Omental fat pad (tissue), 4 donors: ENCODE measurements around the gene MIA. TPM values are rescaled to one million over a fixed set of nuclear protein-coding genes. Genes with fewer than 3 reads are reported as not detected.
A peak's percentile ranks its signal among the peaks of the same experiment; 100 is the strongest.
"Not testable (repeated sequence)": the region's sequence is repeated elsewhere in the genome, so short reads cannot be mapped to it uniquely, and the experiment has no call there.

ENCODE experiments used
- ATAC-seq: fragments of 150-250 bp; one replicate; pipeline ENCODE4 v1.9.1; 2016; ENCODE audit warnings: mild to moderate bottlenecking, moderate library complexity; ENCODE audit not compliant: low FRiP score
- DNase-seq: peaks from one replicate; pipeline ENCODE4 v3.0.0-alpha.2; 2019; ENCODE audit warnings: low spot score
- total RNA-seq, 4 donors: library from RNA; depleted of rRNA; stranded (reverse); fragments of >200 nt; gene quantifications; one replicate each; pipeline ENCODE4 v1.1.0, GENCODE V29; 2016
- TF ChIP-seq, protein P1 (sequence below), 3 donors: fragments of 450-650 bp; IDR thresholded peaks; one replicate each; pipeline ENCODE4 v1.5.1; 2016 to 2017; ENCODE audit warnings: antibody characterized with exemption in 3 of 3, mild to moderate bottlenecking in 3 of 3, moderate library complexity in 2 of 3

Gene MIA
- total RNA-seq = not detected

GRCh38 chr19:40774916-40775631 lies at the start of gene MIA:
Gene MIA, plus strand, starts transcription at chr19:40775521. Its CDS starts 22 bp downstream, at chr19:40775543.
- DNase-seq (no peak), ATAC-seq (no peak)

GRCh38 chr19:40726279-40726678 lies 49.0 kb upstream of the MIA start:
- no peak for ATAC-seq
- no peak for DNase-seq
- TF ChIP-seq, protein P1, sequence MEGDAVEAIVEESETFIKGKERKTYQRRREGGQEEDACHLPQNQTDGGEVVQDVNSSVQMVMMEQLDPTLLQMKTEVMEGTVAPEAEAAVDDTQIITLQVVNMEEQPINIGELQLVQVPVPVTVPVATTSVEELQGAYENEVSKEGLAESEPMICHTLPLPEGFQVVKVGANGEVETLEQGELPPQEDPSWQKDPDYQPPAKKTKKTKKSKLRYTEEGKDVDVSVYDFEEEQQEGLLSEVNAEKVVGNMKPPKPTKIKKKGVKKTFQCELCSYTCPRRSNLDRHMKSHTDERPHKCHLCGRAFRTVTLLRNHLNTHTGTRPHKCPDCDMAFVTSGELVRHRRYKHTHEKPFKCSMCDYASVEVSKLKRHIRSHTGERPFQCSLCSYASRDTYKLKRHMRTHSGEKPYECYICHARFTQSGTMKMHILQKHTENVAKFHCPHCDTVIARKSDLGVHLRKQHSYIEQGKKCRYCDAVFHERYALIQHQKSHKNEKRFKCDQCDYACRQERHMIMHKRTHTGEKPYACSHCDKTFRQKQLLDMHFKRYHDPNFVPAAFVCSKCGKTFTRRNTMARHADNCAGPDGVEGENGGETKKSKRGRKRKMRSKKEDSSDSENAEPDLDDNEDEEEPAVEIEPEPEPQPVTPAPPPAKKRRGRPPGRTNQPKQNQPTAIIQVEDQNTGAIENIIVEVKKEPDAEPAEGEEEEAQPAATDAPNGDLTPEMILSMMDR (IDR thresholded peaks at IDR 0.05) = no peak

More at GRCh38 chr19:40774916-40775631, at the start of gene MIA:
- TF ChIP-seq, protein P1 (IDR thresholded peaks at IDR 0.05) = no peak

DNA sequence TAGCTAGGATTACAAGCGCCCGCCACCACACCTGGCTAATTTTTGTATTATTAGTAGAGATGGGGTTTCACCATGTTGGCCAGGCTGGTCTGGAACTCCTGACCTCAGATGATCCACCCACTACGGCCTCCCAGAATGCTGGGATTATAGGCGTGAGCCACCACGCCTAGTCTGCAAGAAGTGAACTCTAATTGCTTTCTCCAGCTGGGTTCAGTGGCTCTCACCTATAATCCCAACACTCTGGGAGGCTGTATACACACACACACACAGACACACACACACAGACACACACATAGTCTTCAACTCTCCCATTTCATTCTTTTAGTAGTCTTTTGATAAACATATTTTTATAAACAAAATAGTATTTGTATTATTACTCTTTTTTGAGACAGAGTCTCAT lies 45.3 kb upstream of the MIA start:
- ATAC-seq, DNase-seq: not testable (repeated sequence)

DNA sequence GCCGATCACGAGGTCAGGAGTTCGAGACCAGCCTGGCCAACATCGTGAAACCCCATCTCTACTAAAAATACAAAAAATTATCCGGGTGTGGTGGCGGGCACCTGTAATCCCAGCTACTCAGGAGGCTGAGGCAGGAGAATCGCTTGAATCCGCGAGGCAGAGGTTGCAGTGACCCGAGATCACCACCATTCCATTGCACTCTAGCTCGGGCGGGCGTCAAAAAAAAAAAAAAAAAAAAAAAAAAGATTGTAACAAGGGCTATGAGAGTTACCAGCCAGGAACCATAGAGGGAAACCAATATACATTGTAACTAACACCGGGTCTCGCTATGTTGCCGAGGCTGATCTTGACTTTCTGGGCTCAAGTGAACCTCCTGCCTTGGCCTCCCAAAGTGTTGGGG lies 43.0 kb upstream of the MIA start:
- ATAC-seq, DNase-seq: not testable (repeated sequence)

- peak; percentile 22 for ATAC-seq
- TF ChIP-seq, protein P1 (IDR thresholded peaks at IDR 0.05) = no peak
These were observed 42.2 kb upstream of the MIA start for GRCh38 chr19:40733149-40733548.

DNA sequence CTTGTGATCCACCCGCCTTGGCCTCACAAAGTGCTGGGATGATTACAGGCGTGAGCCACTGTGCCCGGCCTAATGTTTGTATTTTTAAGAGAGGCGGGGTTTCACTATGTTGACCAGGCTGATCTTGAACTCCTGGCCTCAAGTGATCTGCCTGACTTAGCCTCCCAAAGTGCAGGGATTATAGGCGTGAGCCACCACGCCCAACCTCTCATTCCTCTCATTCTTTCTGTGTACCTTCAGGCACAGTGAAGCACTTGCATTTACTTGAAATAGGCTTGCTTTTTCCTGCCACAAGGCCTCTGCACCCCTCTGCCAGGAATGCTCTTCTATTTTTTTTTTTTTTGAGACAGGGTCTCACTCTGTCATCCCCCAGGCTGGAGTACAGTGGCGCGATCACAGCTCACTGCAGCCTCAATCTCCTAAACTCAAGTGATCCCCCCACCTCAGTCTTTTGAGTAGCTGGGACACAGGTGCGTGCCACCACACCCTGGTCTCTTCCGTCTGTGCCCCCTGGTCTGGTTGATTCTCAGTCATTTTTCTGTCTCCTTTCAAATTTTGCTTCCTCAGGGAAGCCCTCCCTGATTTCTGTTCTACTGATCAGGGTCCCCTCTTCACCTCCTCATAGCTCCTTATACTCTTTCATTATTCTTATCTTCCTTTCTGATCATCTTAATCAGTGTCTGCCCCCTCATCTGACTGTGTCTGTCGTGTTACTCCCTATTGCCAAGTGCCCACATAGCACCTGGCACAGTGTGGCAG lies 40.1 kb upstream of the MIA start:
- ATAC-seq (no peak), DNase-seq (no peak)
- TF ChIP-seq, protein P1 (IDR thresholded peaks at IDR 0.05) = no peak

More at GRCh38 chr19:40733149-40733548, 42.2 kb upstream of the MIA start:
- no peak for DNase-seq

- TF ChIP-seq, protein P1 (IDR thresholded peaks at IDR 0.05) = no peak
- ATAC-seq (no peak), DNase-seq (no peak)
These were observed 38.7 kb upstream of the MIA start for GRCh38 chr19:40736661-40737060.
